NT2/D1 (cell line): ENCODE measurements around the gene SEZ6.

ENCODE experiments used
- SUZ12 ChIP-seq: IDR thresholded peaks from 2 replicates; pipeline ENCODE4 v1.6.1; 2011; ENCODE audit not compliant: insufficient read length, insufficient read depth; ENCODE audit errors: extremely low read depth
- ZNF274 ChIP-seq: IDR thresholded peaks from 2 replicates; pipeline ENCODE4 v1.6.1; 2011; ENCODE audit warnings: mild to moderate bottlenecking, low read depth, low read length

- no peak for TF ChIP-seq ZNF274
- TF ChIP-seq SUZ12 = no peak
Measured at GRCh38 chr17:28940142-28940541, 65.7 kb downstream of the SEZ6 start.
